GM12891 (cell line): ENCODE data around the gene ZNF35.

Experiments
- POLR2A ChIP-seq: IDR thresholded peaks from 2 replicates; pipeline ENCODE4 v1.6.1; 2011; ENCODE audit warnings: low read depth, low read length, control low read depth
- POLR2AphosphoS5 ChIP-seq: IDR thresholded peaks from 2 replicates; pipeline ENCODE4 v1.6.1; 2011; ENCODE audit warnings: low read depth, low read length, control low read depth

DNA sequence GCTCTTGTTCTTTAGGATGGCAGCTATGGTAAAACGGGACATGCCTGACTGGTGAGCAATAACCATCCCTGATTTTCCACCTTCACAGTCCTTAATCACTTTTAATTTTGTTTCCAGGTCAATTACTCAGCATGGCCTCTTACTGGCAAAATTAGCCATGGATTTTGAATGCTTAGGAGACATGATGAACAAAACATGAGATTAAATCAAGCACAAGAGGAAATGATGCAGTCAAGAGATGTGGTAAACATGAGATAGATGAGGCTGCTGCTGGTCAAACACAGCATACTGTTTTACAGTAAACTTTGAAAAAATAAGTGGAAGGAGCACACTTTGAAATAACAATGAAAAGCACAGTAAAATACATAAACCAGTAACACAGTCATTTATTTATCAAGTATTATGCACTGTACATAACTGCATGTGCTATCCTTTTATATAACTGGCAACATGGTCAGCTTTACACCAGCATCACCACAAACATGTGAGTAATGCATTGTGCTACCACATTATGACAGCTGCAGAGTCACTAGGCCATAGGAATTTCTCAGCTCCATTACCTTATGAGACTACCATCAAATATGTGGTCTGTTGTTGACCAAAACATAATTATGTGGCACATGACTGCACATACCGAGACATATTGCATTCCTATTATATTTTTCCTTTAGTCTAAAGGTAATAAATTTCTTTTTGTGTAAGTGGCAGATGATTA is 33.8 kb downstream of the ZNF35 start:
- TF ChIP-seq POLR2AphosphoS5, result no peak
- TF ChIP-seq POLR2A, result no peak
